ENCODE results near the gene ZNF69.

DNA sequence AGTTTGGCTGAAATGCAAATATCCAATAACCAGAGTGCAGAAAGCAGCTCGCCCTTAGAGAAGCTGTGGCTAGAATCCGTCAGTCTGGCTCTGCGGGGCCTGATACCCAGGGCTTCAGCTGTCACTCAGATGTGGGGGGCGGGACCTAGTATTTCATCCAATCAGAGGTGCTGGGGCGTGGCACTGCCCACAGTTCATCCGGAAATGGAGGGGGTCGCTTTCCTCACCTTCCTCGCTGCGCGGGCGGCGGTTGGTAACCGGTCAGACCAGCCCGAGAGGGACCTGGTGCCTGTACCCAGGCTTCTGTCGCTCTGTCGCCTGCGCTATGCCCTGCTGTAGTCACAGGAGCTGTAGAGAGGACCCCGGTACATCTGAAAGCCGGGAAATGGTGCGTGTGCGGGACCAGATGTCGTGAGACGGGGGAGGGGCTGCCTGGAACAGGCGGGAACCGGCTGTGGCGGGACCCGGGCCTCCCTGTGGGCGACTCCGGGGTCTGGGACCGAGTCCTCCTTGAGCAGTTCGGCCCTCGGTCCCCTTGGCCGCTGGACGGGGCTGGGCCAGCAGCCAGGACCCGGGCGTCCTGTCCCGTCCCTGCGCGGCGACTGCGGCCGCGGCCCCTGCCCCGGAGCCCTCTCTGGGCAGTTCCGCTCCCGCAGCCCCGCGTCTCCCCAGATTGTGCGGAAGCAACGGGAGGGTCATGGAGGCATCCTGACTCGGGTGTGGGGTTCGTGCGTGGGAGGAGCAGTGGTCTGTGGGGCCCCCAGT is 37.5 kb downstream of the ZNF69 start, which contains the start of gene ZNF700:
- TF ChIP-seq ZNF343 (CRISPR knock-in tag; IDR thresholded peaks at IDR 0.05) (no peak), BRD4 (CRISPR knock-in tag; IDR thresholded peaks at IDR 0.05) (peak; percentile 63), ZFP90 (CRISPR knock-in tag; IDR thresholded peaks at IDR 0.05; ENCODE audit: borderline replicate concordance) (0 out of 2 replicates have a peak, but pooled peaks have one; percentile 54), HCFC1 (IDR thresholded peaks at IDR 0.05; ENCODE audit: low read depth, low read length) (no peak), MAFF (IDR thresholded peaks at IDR 0.05; ENCODE audit: low read depth, low read length) (no peak), ZBTB7A (CRISPR knock-in tag; IDR thresholded peaks at IDR 0.05) (0 out of 2 replicates have a peak, but pooled peaks have one; percentile 22)
